GM10266 (cell line): ENCODE data around the gene SH3RF3.

Source experiments
- DNase-seq: peaks from one replicate; pipeline ENCODE4 v3.0.0; 2012; ENCODE audit errors: extremely low spot score
- CTCF ChIP-seq: IDR thresholded peaks from 2 replicates; pipeline ENCODE4 v1.5.1; 2012; ENCODE audit warnings: mild to moderate bottlenecking, low read depth; ENCODE audit not compliant: control insufficient read depth, insufficient read depth; ENCODE audit errors: missing control alignments

Gene SH3RF3

GRCh38 chr2:109427661-109428091 is 298.7 kb downstream of the SH3RF3 start:
- TF ChIP-seq CTCF, result no peak

GRCh38 chr2:109428281-109428680 is 299.3 kb downstream of the SH3RF3 start:
- no peak for DNase-seq
- TF ChIP-seq CTCF, result no peak

More at GRCh38 chr2:109427661-109428091, 298.7 kb downstream of the SH3RF3 start:
- no peak for DNase-seq

- no peak for DNase-seq
- TF ChIP-seq CTCF, result no peak
Observed at GRCh38 chr2:109428841-109429566, 300.0 kb downstream of the SH3RF3 start.

GRCh38 chr2:109429567-109430328 is 300.7 kb downstream of the SH3RF3 start:
- no peak for TF ChIP-seq CTCF
- DNase-seq, result no peak

GRCh38 chr2:109430329-109430636 is 301.3 kb downstream of the SH3RF3 start:
- DNase-seq, result no peak
- no peak for TF ChIP-seq CTCF

- DNase-seq, result no peak
- TF ChIP-seq CTCF, result no peak
Observed at GRCh38 chr2:109432421-109432820, 303.4 kb downstream of the SH3RF3 start.

- no peak for TF ChIP-seq CTCF
- DNase-seq, result no peak
Observed at GRCh38 chr2:109433486-109433885, 304.5 kb downstream of the SH3RF3 start.
